Adipocyte (in vitro differentiated cells): Measurements from ENCODE around the gene REXO1.

Experiments
- DNase-seq: peaks from one replicate; pipeline ENCODE4 v3.0.0-alpha.2; 2015; ENCODE audit warnings: low read depth
- H3K27me3 ChIP-seq: replicated peaks from 2 replicates; pipeline ENCODE4 v1.7.0; 2013; ENCODE audit warnings: mild to moderate bottlenecking, low read length, moderate library complexity; ENCODE audit not compliant: control insufficient read depth, insufficient read depth
- H3K36me3 ChIP-seq: 2 replicates; pipeline ENCODE4 v1.7.0; 2013; ENCODE audit warnings: low read length, mild to moderate bottlenecking, moderate library complexity; ENCODE audit not compliant: control insufficient read depth, insufficient read depth, severe bottlenecking
- H3K4me1 ChIP-seq: 2 replicates; pipeline ENCODE4 v1.7.0; 2013; ENCODE audit warnings: mild to moderate bottlenecking, low read length, moderate library complexity; ENCODE audit not compliant: control insufficient read depth, insufficient read depth
- H3K4me3 ChIP-seq: 2 replicates; pipeline ENCODE4 v1.7.0; 2013; ENCODE audit warnings: mild to moderate bottlenecking, low read length, moderate library complexity
- H3K9ac ChIP-seq: 2 replicates; pipeline ENCODE4 v1.7.0; 2013; ENCODE audit warnings: mild to moderate bottlenecking, low read length, moderate library complexity
- H3K9me3 ChIP-seq: 2 replicates; pipeline ENCODE4 v1.7.0; 2013; ENCODE audit warnings: mild to moderate bottlenecking, low read length, moderate library complexity; ENCODE audit not compliant: control insufficient read depth

The REXO1 gene

DNA sequence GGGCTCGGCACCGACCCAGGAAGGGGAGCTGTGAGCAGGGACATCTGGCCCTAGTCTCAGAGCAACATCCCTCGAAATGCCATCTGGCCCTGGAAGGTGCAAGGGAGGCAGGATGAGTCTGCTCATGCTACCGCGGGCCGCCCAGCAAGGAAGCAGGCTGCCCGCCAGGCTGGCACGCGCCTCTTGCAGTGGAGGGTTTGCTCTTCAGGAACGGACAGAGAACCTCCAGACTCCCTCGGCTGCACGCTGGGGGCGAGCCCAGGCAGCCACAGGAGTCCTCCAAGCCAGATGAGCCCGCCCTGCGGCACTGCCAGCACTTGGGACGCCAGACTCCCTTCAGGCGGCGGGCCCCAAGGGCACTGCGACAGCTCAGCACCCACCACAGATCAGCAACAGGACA, 26.1 kb downstream of the REXO1 start:
- no peaks in the 10 kb centered on the region for H3K27me3 ChIP-seq
- no peak overlapping the region for H3K4me3 ChIP-seq
- peaks cover 4% of the 10 kb centered on the region for H3K4me1 ChIP-seq
- no peak for DNase-seq
- H3K9ac ChIP-seq: no peak overlapping the region
- H3K9me3 ChIP-seq: no peaks in the 10 kb centered on the region
- peaks cover 43% of the 10 kb centered on the region for H3K36me3 ChIP-seq

DNA sequence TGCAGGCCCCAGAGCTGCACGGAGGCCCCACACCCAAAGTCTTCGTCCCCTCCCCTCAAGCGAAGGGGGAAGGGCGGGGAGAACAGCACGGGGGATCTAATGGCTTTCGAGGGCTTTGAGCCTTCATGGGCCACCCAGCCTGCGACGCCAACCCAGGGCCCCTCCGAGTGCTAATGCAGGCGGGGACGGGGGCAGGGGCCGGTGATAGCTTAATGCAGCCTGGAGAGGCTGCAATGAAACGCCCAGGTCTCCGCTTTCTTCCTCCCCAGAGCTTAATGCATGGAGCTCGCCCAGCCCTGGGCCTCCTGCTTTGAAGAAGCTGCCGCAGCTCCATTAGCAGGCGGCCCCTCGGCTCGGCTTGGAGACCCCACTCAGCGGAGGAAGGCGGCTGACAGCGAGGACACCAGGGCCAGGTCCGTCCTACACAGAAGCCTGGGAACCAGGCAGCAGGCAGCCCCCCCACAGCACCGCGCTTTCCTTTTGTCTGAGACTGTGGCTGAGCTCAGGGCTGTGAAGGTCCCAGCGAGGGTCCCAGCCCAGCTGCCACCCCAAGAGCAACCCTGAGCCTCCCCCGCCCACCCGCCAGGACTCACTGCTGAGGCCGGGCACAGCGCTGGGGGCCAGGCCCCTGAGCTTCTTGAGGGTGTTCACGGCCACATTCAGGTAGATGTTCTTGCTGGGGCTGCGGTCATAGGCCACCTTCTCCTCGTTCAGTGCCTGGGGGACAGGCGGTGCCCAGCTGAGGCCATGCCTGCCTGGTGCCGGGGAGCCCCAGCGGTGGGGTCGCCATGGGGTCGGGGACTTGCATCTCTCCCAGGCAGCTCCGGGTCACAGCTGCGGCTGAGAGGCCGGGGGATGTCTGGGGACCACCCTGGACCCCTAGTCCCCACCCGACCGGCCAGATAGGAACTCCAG, 28.7 kb downstream of the REXO1 start:
- H3K36me3 ChIP-seq: peaks cover 62% of the 10 kb centered on the region
- H3K4me1 ChIP-seq: no peaks in the 10 kb centered on the region
- H3K9ac ChIP-seq: no peak overlapping the region
- DNase-seq: no peak
- no peak overlapping the region for H3K4me3 ChIP-seq
- H3K9me3 ChIP-seq: no peaks in the 10 kb centered on the region
- no peaks in the 10 kb centered on the region for H3K27me3 ChIP-seq

DNA sequence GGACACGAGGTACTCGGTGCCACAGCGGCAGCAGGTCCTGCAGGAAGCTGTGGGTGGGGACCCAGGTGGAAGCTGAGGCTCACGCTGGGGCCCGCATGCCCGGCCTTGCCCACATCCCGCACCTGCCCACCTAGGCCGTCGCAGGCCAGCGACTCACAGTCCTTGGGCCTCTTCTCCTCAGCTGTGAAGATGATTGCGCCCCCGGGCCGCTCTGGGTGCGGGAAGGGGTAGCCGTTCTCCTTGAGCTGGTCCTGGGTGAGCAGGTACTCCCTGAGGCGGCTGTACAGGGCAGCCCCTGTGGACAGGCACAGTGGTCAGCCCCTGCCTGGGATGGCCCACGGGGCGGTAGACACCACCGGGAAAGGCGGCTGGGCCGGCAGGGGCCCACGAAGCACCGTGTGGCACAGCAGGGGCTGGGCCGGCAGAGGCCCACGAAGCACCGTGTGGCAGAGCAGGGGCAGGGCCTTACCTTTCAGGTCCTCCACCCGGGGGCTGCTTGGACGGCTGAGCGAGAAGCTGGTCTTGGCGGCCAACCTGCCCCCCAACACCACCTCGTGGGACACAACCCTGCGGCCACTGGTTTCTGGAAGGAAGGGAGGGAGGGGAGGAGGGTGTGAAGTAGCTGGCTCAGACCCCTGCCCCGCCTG, 29.6 kb downstream of the REXO1 start:
- H3K4me1 ChIP-seq: no peaks in the 10 kb centered on the region
- H3K9me3 ChIP-seq: no peaks in the 10 kb centered on the region
- no peaks in the 10 kb centered on the region for H3K27me3 ChIP-seq
- H3K36me3 ChIP-seq: peaks cover 56% of the 10 kb centered on the region
- no peak overlapping the region for H3K9ac ChIP-seq
- no peak overlapping the region for H3K4me3 ChIP-seq
- no peak for DNase-seq

GRCh38 chr19:1817553-1818179, 30.6 kb downstream of the REXO1 start:
- Histone ChIP-seq H3K9ac (no peak overlapping the region), H3K4me1 (peaks cover 6% of the 10 kb centered on the region), H3K27me3 (no peaks in the 10 kb centered on the region), H3K4me3 (no peak overlapping the region), H3K36me3 (peaks cover 56% of the 10 kb centered on the region), H3K9me3 (no peaks in the 10 kb centered on the region)
- DNase-seq: no peak

GRCh38 chr19:1816530-1817298, 31.6 kb downstream of the REXO1 start:
- Histone ChIP-seq H3K9me3 (no peaks in the 10 kb centered on the region), H3K27me3 (no peaks in the 10 kb centered on the region), H3K36me3 (peaks cover 53% of the 10 kb centered on the region), H3K4me3 (no peak overlapping the region), H3K9ac (no peak overlapping the region), H3K4me1 (peaks cover 7% of the 10 kb centered on the region)
- DNase-seq: no peak

DNA sequence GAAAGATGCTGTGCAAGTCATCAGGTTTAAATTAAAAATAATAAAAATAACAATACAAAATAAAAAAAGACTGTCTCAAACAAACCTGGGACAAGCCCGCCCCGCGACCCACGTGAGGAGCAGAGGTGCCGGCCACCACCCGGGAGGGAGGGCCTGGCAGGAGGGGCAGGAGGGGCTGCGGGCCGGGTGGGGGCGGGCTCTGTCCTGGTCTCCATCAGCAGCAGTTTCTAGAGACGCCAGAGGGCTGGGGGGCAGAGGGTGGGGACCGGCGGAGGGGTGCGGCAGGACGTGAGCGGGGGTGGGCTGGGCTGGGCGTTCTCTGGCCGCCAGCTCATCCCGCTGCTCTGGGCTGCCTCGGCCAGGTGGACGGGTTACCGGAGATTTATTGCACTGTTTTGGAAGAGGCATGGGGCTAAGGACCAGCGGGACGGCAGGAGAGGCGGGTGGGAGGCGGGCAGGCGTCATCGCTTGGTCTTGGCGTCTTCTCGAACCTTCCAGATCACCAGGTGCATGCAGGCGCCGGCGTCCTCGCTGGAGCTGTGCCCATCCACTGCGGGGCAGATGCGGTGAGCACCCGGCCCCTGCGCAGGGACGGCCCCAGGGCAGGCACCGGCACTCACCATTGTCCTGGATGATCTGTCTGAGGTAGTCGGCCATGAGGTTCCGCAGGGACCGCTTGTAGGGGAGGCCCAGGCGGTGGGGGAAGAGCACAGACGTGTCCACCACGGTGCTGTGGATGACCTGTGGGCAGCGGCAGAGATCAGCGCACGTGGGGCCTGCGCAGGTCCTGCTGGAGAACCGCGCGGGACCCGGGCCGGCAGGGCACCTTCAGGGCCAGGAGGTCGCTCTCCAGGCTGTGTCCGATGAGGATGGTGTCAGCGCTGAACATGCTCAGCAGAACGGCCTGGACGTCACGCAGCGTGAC, 32.4 kb downstream of the REXO1 start:
- Histone ChIP-seq H3K4me1 (peaks cover 10% of the 10 kb centered on the region), H3K36me3 (peaks cover 50% of the 10 kb centered on the region), H3K9ac (no peak overlapping the region), H3K9me3 (no peaks in the 10 kb centered on the region), H3K4me3 (no peak overlapping the region), H3K27me3 (no peaks in the 10 kb centered on the region)
- DNase-seq: no peak

DNA sequence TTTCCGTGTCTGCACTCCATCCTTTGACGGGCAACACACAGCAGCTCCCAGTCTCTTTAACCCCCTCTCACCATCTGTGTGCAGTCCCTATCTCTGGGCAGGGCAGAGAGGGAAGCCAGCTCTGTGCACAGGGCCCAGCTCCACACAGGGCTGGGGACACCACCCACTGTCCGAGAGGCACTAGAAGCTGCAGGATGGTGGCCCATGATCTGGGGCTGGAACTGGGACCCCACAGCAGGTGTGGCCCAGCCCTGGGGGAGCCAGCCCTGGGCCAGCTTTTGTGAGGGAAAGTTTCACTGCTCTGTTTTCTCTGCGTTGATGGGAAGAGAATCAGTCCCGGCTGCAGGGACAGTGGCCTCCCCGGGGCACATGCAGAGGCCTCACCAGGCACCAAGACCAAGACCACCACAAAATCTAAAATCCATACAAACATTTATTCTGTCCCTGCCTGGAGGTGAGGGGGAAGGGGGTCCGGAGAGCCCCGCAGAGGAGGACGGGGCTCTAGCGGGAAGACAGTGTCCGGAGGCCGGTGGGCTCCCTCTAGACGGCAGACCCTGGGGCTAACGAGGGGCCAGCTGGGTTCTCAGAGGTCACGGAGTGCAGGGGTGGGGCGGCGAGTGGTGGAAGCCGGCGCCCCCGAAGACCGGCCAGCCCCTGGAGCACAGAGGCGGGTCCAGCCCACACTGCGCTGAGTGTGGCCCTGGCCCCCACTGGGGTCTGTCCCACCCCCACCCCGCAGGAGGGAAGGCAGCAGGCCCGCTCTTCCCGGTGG, 33.3 kb downstream of the REXO1 start:
- Histone ChIP-seq H3K27me3 (no peaks in the 10 kb centered on the region), H3K36me3 (peaks cover 42% of the 10 kb centered on the region), H3K9me3 (no peaks in the 10 kb centered on the region), H3K4me1 (peaks cover 10% of the 10 kb centered on the region), H3K9ac (no peak overlapping the region), H3K4me3 (no peak overlapping the region)
- no peak for DNase-seq

- Histone ChIP-seq H3K36me3 (peaks cover 37% of the 10 kb centered on the region), H3K4me1 (peaks cover 10% of the 10 kb centered on the region), H3K4me3 (no peak overlapping the region), H3K9ac (no peak overlapping the region), H3K9me3 (no peaks in the 10 kb centered on the region), H3K27me3 (no peaks in the 10 kb centered on the region)
- DNase-seq: no peak
These were observed 33.9 kb downstream of the REXO1 start for GRCh38 chr19:1814391-1814790.

GRCh38 chr19:1813192-1814182, 34.8 kb downstream of the REXO1 start:
- H3K4me1 ChIP-seq: peaks cover 10% of the 10 kb centered on the region
- peak overlapping the region; percentile 71 for H3K9ac ChIP-seq
- peaks cover 33% of the 10 kb centered on the region for H3K36me3 ChIP-seq
- no peak for DNase-seq
- peak overlapping the region; percentile 80 for H3K4me3 ChIP-seq
- no peaks in the 10 kb centered on the region for H3K9me3 ChIP-seq
- H3K27me3 ChIP-seq: no peaks in the 10 kb centered on the region
